Mucosa of stomach (tissue), 1 donor: ENCODE measurements around the gene ZNF467.

ENCODE experiments used
- H3K27me3 ChIP-seq: one replicate; pipeline ENCODE4 v1.7.0; 2013; ENCODE audit warnings: mild to moderate bottlenecking, low read length; ENCODE audit not compliant: control insufficient read depth, insufficient read depth
- H3K36me3 ChIP-seq: one replicate; pipeline ENCODE4 v1.7.0; 2013; ENCODE audit warnings: low read length; ENCODE audit not compliant: control insufficient read depth, insufficient read depth
- H3K4me1 ChIP-seq: one replicate; pipeline ENCODE4 v1.7.0; 2013; ENCODE audit warnings: mild to moderate bottlenecking, low read length; ENCODE audit not compliant: control insufficient read depth, insufficient read depth
- H3K4me3 ChIP-seq: one replicate; pipeline ENCODE4 v1.7.0; 2013; ENCODE audit warnings: low read length
- H3K9ac ChIP-seq: one replicate; pipeline ENCODE4 v1.7.0; 2013; ENCODE audit warnings: mild to moderate bottlenecking, low read length, moderate library complexity
- H3K9me3 ChIP-seq: one replicate; pipeline ENCODE4 v1.7.0; 2013; ENCODE audit warnings: mild to moderate bottlenecking, low read length, moderate library complexity; ENCODE audit not compliant: control insufficient read depth
- donor health status: Pancreatic carcinoma.

ZNF467 gene

GRCh38 chr7:149732111-149732561 lies 41.3 kb downstream of the ZNF467 start:
- Histone ChIP-seq H3K9me3 (no peaks in the 10 kb centered on the region), H3K9ac (no peak overlapping the region), H3K4me1 (peaks cover 13% of the 10 kb centered on the region), H3K4me3 (no peak overlapping the region), H3K27me3 (no peaks in the 10 kb centered on the region), H3K36me3 (no peaks in the 10 kb centered on the region)

DNA sequence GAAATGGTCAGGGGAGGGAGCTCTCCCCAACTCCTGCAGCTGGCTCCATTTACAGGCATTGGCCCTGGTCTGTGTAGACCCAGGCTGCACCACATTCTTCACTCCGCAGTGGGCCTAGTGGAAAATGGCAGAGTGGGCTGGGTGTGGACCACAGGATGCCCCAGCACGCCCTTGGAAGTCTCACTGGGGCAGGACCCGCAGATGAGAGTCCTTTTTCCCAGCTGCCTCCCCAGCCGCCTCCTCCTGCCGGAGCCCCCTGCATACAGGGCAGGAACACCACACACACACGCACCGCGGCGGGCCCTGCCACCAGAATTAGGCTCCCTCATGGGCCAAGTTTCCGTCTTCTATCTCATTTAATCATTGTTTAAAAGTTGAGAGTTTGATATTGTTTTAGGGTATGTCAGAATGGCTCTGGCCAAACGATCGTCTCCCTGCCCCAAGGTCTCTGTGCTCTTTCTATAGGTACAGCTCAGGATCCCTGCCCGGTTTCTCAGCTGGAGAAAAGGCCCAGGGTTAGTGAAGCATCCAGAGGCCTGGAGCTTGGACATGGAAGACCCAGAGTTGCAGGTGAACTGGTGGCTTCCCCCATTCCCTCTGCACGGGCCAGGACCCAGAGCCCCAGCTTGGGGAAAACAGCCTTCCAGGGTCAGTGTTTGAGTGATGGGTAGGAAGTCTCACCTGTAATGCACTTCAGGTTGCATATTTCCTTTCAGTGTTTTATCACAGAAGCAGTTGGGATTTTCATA lies 42.0 kb downstream of the ZNF467 start:
- no peak overlapping the region for H3K9ac ChIP-seq
- no peak overlapping the region for H3K4me3 ChIP-seq
- no peaks in the 10 kb centered on the region for H3K36me3 ChIP-seq
- H3K4me1 ChIP-seq = peaks cover 13% of the 10 kb centered on the region
- H3K9me3 ChIP-seq = no peaks in the 10 kb centered on the region
- H3K27me3 ChIP-seq = no peaks in the 10 kb centered on the region

- Histone ChIP-seq H3K27me3 (no peaks in the 10 kb centered on the region), H3K4me1 (peaks cover 13% of the 10 kb centered on the region), H3K9ac (no peak overlapping the region), H3K9me3 (no peaks in the 10 kb centered on the region), H3K36me3 (no peaks in the 10 kb centered on the region), H3K4me3 (no peak overlapping the region)
These were observed 43.2 kb downstream of the ZNF467 start for GRCh38 chr7:149729983-149730801.

DNA sequence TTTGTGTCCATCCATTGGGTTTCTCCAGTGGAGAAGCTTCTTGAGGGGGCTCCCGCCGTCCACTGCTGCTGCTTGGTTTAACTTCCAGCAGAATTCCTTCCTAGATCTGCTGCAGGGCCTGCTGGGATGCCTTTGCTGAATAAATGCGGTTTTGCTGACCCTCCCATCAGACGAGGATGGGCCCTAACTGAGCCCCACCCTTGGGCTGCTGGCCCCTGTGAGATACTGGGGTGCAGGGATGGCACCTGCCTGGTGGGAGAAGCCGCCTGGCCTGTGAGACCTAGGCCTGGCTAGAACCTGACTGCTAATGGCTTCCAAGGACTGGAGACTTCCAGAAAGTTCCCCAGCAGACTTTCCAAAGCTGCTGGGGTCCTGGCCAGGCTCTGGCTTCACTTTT lies 43.8 kb downstream of the ZNF467 start:
- Histone ChIP-seq H3K4me1 (peaks cover 9% of the 10 kb centered on the region), H3K27me3 (no peaks in the 10 kb centered on the region), H3K9ac (no peak overlapping the region), H3K9me3 (no peaks in the 10 kb centered on the region), H3K36me3 (no peaks in the 10 kb centered on the region), H3K4me3 (no peak overlapping the region)

DNA sequence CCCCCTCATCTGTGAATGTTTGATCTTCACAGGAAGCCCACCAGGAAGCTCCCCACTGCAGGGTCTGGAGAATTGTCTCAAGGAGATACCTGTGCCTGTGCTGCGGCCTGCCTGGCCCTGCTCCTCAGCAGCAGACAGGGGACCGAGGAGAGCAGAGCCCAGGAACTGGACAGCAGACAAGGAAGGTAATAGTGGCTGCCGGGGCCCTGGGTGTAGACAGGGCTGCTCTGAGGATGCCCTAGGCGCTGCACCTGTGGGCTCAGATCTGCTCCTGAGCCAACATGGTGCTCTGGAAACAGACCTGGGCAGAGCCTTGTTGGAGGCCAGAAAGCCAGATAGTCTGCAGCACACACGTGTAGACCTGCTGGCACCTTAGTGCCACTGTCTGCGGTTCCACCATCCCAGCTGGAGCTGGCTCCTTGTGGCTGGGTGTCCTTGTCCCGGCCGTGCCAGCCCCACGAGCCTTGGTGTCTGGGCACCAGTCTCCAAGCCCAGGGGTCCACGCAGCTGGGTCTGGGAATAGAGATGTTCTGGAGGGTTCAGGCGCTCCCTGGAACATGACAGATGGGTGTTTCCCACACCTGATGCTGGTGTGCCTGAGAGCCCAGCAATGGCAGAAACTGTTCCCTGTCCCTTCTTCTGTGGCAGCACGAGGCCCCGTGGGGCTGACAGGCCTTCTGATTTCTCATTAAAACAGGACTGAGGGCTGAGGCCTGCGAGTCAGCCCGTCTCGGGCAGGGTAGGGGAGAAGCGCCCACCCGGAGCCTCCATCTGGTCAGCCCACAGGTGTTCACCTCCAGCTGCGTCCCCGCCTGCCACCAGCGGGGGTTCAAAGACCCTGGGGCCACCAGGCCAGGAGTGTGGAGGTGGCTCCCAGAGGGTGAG lies 44.7 kb downstream of the ZNF467 start:
- no peaks in the 10 kb centered on the region for H3K36me3 ChIP-seq
- no peak overlapping the region for H3K4me3 ChIP-seq
- H3K9ac ChIP-seq = no peak overlapping the region
- no peaks in the 10 kb centered on the region for H3K27me3 ChIP-seq
- H3K9me3 ChIP-seq = no peaks in the 10 kb centered on the region
- H3K4me1 ChIP-seq = peaks cover under 1% of the 10 kb centered on the region

GRCh38 chr7:149727899-149728476 lies 45.4 kb downstream of the ZNF467 start:
- Histone ChIP-seq H3K9ac (no peak overlapping the region), H3K27me3 (no peaks in the 10 kb centered on the region), H3K9me3 (no peaks in the 10 kb centered on the region), H3K4me1 (no peaks in the 10 kb centered on the region), H3K36me3 (no peaks in the 10 kb centered on the region), H3K4me3 (no peak overlapping the region)

- no peaks in the 10 kb centered on the region for H3K4me1 ChIP-seq
- H3K36me3 ChIP-seq = no peaks in the 10 kb centered on the region
- no peaks in the 10 kb centered on the region for H3K27me3 ChIP-seq
- no peaks in the 10 kb centered on the region for H3K9me3 ChIP-seq
- H3K4me3 ChIP-seq = no peak overlapping the region
- H3K9ac ChIP-seq = no peak overlapping the region
These were observed 46.1 kb downstream of the ZNF467 start for GRCh38 chr7:149727053-149727898.

DNA sequence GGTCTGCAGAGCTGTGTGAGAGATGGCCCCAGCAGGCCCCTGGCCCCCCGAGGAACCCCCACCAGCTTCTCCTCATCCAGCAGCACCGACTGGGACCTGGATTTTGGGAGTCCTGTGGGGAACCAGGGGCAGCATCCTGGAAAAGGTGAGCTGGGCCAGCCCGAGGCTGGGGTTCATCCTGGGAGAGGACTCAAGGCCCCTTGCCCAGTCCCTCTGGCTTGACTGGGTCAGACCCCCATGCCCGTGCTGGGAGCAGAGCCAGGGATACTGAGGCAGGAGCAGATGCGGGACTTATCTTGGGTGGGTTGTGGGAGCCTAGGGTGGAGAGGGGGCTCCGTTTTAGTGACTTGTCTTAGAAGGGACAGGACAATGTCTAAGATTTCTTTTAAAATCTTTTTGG lies 47.5 kb downstream of the ZNF467 start:
- no peaks in the 10 kb centered on the region for H3K27me3 ChIP-seq
- no peaks in the 10 kb centered on the region for H3K9me3 ChIP-seq
- no peaks in the 10 kb centered on the region for H3K4me1 ChIP-seq
- no peak overlapping the region for H3K4me3 ChIP-seq
- H3K9ac ChIP-seq = no peak overlapping the region
- peaks cover 4% of the 10 kb centered on the region for H3K36me3 ChIP-seq

DNA sequence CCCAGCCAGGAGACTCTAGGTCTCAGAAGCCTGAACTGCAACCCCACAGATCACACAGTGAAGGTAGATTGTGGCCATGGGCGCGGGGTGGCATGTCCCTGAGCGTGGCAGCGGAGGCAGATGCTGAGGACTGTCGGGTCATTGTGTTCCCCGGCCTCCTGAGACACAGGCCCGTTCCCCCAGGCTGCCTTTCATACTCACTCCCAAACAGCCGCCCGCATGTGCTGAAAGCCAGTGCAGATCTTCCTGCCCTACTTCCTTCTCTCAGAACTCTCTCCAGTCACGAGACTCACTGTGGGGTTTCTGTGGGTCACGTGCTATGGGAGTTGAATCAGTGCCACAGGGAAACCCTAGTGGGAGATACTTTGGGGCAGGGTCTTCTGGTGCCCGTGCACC lies 48.0 kb downstream of the ZNF467 start:
- H3K4me3 ChIP-seq = no peak overlapping the region
- H3K9ac ChIP-seq = no peak overlapping the region
- no peaks in the 10 kb centered on the region for H3K9me3 ChIP-seq
- H3K36me3 ChIP-seq = peaks cover 4% of the 10 kb centered on the region
- peaks cover 3% of the 10 kb centered on the region for H3K4me1 ChIP-seq
- H3K27me3 ChIP-seq = no peaks in the 10 kb centered on the region

DNA sequence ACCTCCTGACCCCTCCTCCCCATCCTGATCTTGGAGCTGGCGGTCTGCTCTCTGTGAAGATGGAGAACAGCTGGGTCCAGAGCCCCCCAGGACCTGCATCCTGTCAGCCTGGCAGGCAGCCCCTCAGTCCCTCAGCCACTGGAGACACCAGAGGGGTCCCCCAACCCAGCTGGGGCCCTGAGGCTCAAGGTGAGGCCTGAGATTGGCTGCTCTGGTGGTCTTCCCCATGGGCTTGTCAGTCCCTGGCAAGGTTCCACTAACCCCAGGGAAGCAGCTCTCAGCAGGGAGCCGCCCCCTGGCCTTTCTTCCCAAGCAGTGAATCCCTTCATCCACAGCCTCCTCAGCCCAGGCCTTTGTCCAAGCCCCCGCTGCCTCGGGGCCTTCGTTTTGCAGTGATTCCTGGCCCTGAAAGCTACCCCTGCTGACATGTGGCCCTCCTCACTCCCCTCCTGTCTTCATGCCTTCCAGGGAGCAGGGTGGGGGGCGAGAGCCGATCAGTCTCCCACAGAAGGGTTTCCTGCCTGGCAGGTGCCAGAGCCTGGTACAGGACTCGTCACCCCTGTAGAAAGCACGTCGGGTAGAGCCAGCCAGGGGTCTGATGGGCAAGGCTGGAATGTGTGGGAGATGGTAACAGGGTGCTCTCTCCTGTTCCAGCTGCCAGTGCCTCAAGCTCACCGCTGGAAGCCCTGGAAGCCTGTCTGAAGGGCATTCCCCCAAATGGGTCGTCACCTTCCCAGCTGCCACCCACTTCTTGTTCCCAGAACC lies 48.5 kb downstream of the ZNF467 start:
- H3K4me3 ChIP-seq = no peak overlapping the region
- peaks cover 4% of the 10 kb centered on the region for H3K36me3 ChIP-seq
- H3K9me3 ChIP-seq = no peaks in the 10 kb centered on the region
- H3K9ac ChIP-seq = no peak overlapping the region
- peaks cover 7% of the 10 kb centered on the region for H3K4me1 ChIP-seq
- no peaks in the 10 kb centered on the region for H3K27me3 ChIP-seq
